ENCODE measurements around the gene ATF7. TPM values are rescaled to one million over a fixed set of nuclear protein-coding genes. Genes with fewer than 3 reads are reported as not detected.
A peak's percentile ranks its signal among the peaks of the same experiment; 100 is the strongest.

The ATF7 gene
- total and polyA plus RNA-seq, 9 of the 15 experiments (the other 6 are each of a cell fraction or from before 2014, with no cell fraction given) = 10.6 to 30.4 (median 20.7) TPM

GRCh38 chr12:53625373-53625945, 723 bp downstream of the ATF7 start (continued):
- TF ChIP-seq E2F6 (IDR thresholded peaks at IDR 0.05; ENCODE audit: borderline replicate concordance in 1 of 2, extremely low read depth in 1 of 2, insufficient read depth in 1 of 2, insufficient read length in 1 of 2, low read depth in 1 of 2, low read length in 1 of 2, poor library complexity in 1 of 2, severe bottlenecking in 1 of 2) (no peak), ZNF445 (CRISPR knock-in tag; IDR thresholded peaks at IDR 0.05; ENCODE audit: low read depth) (no peak), SMARCE1 (IDR thresholded peaks at IDR 0.05) (peak; percentile 72; the same call in 1 of the 2 replicates), ASH1L (IDR thresholded peaks at IDR 0.05; ENCODE audit: borderline replicate concordance, low read depth, partially characterized antibody) (no peak), GMEB1 (CRISPR knock-in tag; IDR thresholded peaks at IDR 0.05) (no peak), ZNF449 (CRISPR knock-in tag; IDR thresholded peaks at IDR 0.05) (no peak), MTA2 (IDR thresholded peaks at IDR 0.05; ENCODE audit: low read depth) (no peak; the same call in 1 of the 2 replicates), RUNX1 (IDR thresholded peaks at IDR 0.05; ENCODE audit: low read depth) (no peak), SMARCB1 (IDR thresholded peaks at IDR 0.05; ENCODE audit: insufficient read length, low read depth) (no peak), RERE (CRISPR knock-in tag; IDR thresholded peaks at IDR 0.05; ENCODE audit: borderline replicate concordance) (no peak), FOXK2 (conservative IDR thresholded peaks at IDR 0.05 in 1 of 2, IDR thresholded peaks at IDR 0.05 in 1 of 2; ENCODE audit: low read depth in 2 of 2) (peak in 1 of 2 experiments; percentile 16; a peak in 1 of 4 replicates), ZNF263 (CRISPR knock-in tag; IDR thresholded peaks at IDR 0.05; ENCODE audit: borderline replicate concordance) (0 out of 2 replicates have a peak, but pooled peaks have one; percentile 8), ZNF589 (CRISPR knock-in tag; IDR thresholded peaks at IDR 0.05; ENCODE audit: low read depth) (no peak), NUFIP1 (IDR thresholded peaks at IDR 0.05; ENCODE audit: partially characterized antibody) (no peak)

Data from K562 (cell line).